Measurements from ENCODE around the gene IER5. TPM values are rescaled to one million over a fixed set of nuclear protein-coding genes. Genes with fewer than 3 reads are reported as not detected.
A peak's percentile ranks its signal among the peaks of the same experiment; 100 is the strongest.

The IER5 gene
- polyA plus RNA-seq, 2 of the 4 experiments (the other 2 are of a cell fraction): 26.8 to 40.2 TPM

- Histone ChIP-seq H3K4me1 (peaks cover 89% of the 10 kb centered on the region), H3K9me3 (no peaks in the 10 kb centered on the region), H3K27ac (peak overlapping the region; percentile 98 to 99), H3K4me2 (peak overlapping the region; percentile 98), H3K4me3 (peak overlapping the region; percentile 65)
- WGBS (ENCODE audit: missing lambda C conversion rate): 2% methylated on average over 8 of the region's 28 CpGs
- POLR2A ChIA-PET: interaction anchor here (0.6 to 3.0 kb wide), 26 partner anchors 8 to 603 kb away, joined by 3 to 45 read pairs (median 7); partner anchors contain the start of genes ACBD6 and IER5
- ATAC-seq (peak in 1 of 2 experiments; percentile 57; a peak in 3 of 6 replicates), DNase-seq (ENCODE audit: low read depth in 1 of 2, low spot score in 1 of 2) (no peak), FAIRE-seq (no peak)
- TF ChIP-seq GATA3 (IDR thresholded peaks at IDR 0.05; ENCODE audit: borderline replicate concordance) (no peak), TFCP2L1 (CRISPR knock-in tag; IDR thresholded peaks at IDR 0.05) (0 out of 2 replicates have a peak, but pooled peaks have one; percentile 7), RNF2 (IDR thresholded peaks at IDR 0.05; ENCODE audit: borderline replicate concordance, low read depth) (0 out of 2 replicates have a peak, but pooled peaks have one; percentile 36), NPAS2 (CRISPR knock-in tag; IDR thresholded peaks at IDR 0.05; ENCODE audit: borderline replicate concordance) (no peak), HOXB5 (CRISPR knock-in tag; IDR thresholded peaks at IDR 0.05) (no peak), MAX (IDR thresholded peaks at IDR 0.05) (peak; percentile 55; the same call in 1 of the 2 replicates)
- CTCF ChIA-PET: interaction anchor here (0.9 to 48.3 kb wide), 10 partner anchors 10 to 223 kb away, joined by 3 to 774 read pairs (median 6); no protein-coding TSS in a partner anchor
Measured at GRCh38 chr1:181104790-181105133, 16.3 kb downstream of the IER5 start.

GRCh38 chr1:181105134-181106021 lies 16.9 kb downstream of the IER5 start:
- peak overlapping the region; percentile 98 for H3K4me2 ChIP-seq
- H3K4me3 ChIP-seq: peak overlapping the region; percentile 65
- ATAC-seq (peak; percentile 75 to 81), DNase-seq (ENCODE audit: low read depth in 1 of 2, low spot score in 1 of 2) (peak; percentile 84 to 90), FAIRE-seq (no peak)
- H3K4me1 ChIP-seq: peaks cover 89% of the 10 kb centered on the region
- POLR2A ChIA-PET: interaction anchor here (0.6 to 3.0 kb wide), 27 partner anchors 8 to 603 kb away, joined by 3 to 45 read pairs (median 7); partner anchors contain the start of genes ACBD6 and IER5
- no peaks in the 10 kb centered on the region for H3K9me3 ChIP-seq
- 20% methylated on average over 26 of the region's 104 CpGs for WGBS (ENCODE audit: missing lambda C conversion rate)
- H3K27ac ChIP-seq: peak overlapping the region; percentile 98 to 99
- CTCF ChIA-PET: interaction anchor here (0.9 to 48.3 kb wide), 10 partner anchors 10 to 84 kb away, joined by 3 to 774 read pairs (median 6); no protein-coding TSS in a partner anchor
- TF ChIP-seq ATOH8 (CRISPR knock-in tag; IDR thresholded peaks at IDR 0.05; ENCODE audit: low read depth): peak; percentile 93; the same call in 1 of the 2 replicates
- TF ChIP-seq CHD2 (IDR thresholded peaks at IDR 0.05; ENCODE audit: low read length, partially characterized antibody): no peak
- TF ChIP-seq MAFK (IDR thresholded peaks at IDR 0.05; ENCODE audit: partially characterized antibody): no peak
- no peak for TF ChIP-seq RFX5 (IDR thresholded peaks at IDR 0.05)
- 0 out of 2 replicates have a peak, but pooled peaks have one; percentile 25 for TF ChIP-seq HOXA7 (CRISPR knock-in tag; IDR thresholded peaks at IDR 0.05)
- TF ChIP-seq EHF (CRISPR knock-in tag; IDR thresholded peaks at IDR 0.05): peak; percentile 62; the same call in 1 of the 2 replicates
- no peak for TF ChIP-seq FOSL2 (IDR thresholded peaks at IDR 0.05)
- no peak for TF ChIP-seq FOSL2 (CRISPR knock-in tag; IDR thresholded peaks at IDR 0.05)
- 0 out of 2 replicates have a peak, but pooled peaks have one; percentile 70 for TF ChIP-seq PHF8 (IDR thresholded peaks at IDR 0.05; ENCODE audit: borderline replicate concordance, low read depth)
- TF ChIP-seq USF2 (IDR thresholded peaks at IDR 0.05): 0 out of 2 replicates have a peak, but pooled peaks have one; percentile 12
- TF ChIP-seq RNF2 (IDR thresholded peaks at IDR 0.05; ENCODE audit: borderline replicate concordance, low read depth): peak; percentile 49; the same call in 1 of the 2 replicates
- TF ChIP-seq MAZ (IDR thresholded peaks at IDR 0.05; ENCODE audit: borderline replicate concordance, low read depth, low read length): no peak; the same call in 1 of the 2 replicates
- TF ChIP-seq ZFP36 (IDR thresholded peaks at IDR 0.05; ENCODE audit: borderline replicate concordance, partially characterized antibody): no peak
- no peak for TF ChIP-seq RARB (CRISPR knock-in tag; IDR thresholded peaks at IDR 0.05)
- no peak for TF ChIP-seq ZC3H11A (IDR thresholded peaks at IDR 0.05)
- no peak for TF ChIP-seq HES2 (IDR thresholded peaks at IDR 0.05)
- TF ChIP-seq RAD21 (conservative IDR thresholded peaks at IDR 0.05 in 1 of 2, IDR thresholded peaks at IDR 0.05 in 1 of 2): no peak; a peak in 1 of 5 replicates
- TF ChIP-seq HOXB5 (CRISPR knock-in tag; IDR thresholded peaks at IDR 0.05): peak; percentile 84; the same call in 1 of the 2 replicates
- TF ChIP-seq TP53 (CRISPR knock-in tag; IDR thresholded peaks at IDR 0.05): peak; percentile 68; the same call in 1 of the 2 replicates
- TF ChIP-seq SMC3 (IDR thresholded peaks at IDR 0.05): no peak
- peak; percentile 84; the same call in 2 of the 3 replicates for TF ChIP-seq BCL3 (IDR thresholded peaks at IDR 0.05)
- TF ChIP-seq JUN (IDR thresholded peaks at IDR 0.05): peak; percentile 22 to 94; a peak in 4 of 5 replicates
- TF ChIP-seq KDM1A (IDR thresholded peaks at IDR 0.05; ENCODE audit: low read depth): no peak
- TF ChIP-seq RCOR1 (IDR thresholded peaks at IDR 0.05; ENCODE audit: low read depth, low read length): no peak
- TF ChIP-seq NFE2L2 (conservative IDR thresholded peaks at IDR 0.05; ENCODE audit: low read length): no peak
- no peak for TF ChIP-seq CEBPB (IDR thresholded peaks at IDR 0.05)
- TF ChIP-seq CBX2 (IDR thresholded peaks at IDR 0.05; ENCODE audit: borderline replicate concordance, low read depth): no peak
- no peak for TF ChIP-seq SREBF2 (IDR thresholded peaks at IDR 0.05)
- peak; percentile 64 for TF ChIP-seq BHLHE40 (IDR thresholded peaks at IDR 0.05; ENCODE audit: low read depth, low read length)
